ENCODE results near the gene SAMD14. TPM values are rescaled to one million over a fixed set of nuclear protein-coding genes. Genes with fewer than 3 reads are reported as not detected.

Gene SAMD14
- total RNA-seq, result 8.8 TPM

DNA sequence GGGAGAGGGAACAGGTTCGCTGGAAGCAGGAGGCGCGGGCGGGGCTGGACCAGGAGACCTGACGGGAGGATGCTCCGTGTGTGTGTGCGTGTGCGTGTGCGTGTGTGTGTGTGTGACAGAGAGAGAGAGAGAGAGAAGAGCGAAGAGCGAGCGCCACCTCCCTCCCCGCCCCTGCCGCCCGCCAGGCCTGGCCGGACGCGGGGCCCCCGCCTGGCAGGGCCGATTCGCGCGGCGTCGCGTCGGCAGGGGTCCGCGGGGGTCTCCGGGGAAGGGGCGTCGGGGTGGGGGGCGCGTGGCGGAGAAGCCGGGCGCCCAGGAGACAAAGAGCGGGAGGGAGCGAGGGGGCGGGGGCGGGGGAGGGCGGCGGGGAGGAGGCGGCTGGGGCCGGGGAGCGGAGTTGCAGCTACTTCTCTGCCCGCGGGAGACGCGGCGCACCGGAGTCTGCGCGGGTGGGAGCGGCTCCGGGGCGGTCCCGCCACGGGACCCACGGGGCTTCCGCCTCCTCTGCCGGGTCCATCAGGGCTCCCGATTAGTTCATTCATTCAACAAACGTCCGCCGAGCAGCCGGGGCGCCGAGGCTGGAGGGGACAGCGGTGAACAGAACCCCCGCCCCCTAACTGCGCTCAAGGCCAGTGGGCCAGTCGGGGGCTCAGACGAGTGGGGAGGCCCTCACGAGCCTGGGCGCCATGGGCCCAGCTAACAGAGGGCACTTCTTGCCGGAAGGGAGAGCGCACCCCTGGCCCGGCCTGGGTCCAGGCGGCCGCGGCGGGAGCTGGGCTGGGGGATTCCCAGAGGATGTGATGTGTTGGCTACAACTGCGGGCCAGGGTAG, at the start of gene SAMD14:
Gene SAMD14 (minus strand): TSS at position 433 of the 831 bp plus-strand sequence. CDS start 5,201 bp downstream, outside the sequence.
- no peak for DNase-seq (ENCODE audit: low spot score)

DNA sequence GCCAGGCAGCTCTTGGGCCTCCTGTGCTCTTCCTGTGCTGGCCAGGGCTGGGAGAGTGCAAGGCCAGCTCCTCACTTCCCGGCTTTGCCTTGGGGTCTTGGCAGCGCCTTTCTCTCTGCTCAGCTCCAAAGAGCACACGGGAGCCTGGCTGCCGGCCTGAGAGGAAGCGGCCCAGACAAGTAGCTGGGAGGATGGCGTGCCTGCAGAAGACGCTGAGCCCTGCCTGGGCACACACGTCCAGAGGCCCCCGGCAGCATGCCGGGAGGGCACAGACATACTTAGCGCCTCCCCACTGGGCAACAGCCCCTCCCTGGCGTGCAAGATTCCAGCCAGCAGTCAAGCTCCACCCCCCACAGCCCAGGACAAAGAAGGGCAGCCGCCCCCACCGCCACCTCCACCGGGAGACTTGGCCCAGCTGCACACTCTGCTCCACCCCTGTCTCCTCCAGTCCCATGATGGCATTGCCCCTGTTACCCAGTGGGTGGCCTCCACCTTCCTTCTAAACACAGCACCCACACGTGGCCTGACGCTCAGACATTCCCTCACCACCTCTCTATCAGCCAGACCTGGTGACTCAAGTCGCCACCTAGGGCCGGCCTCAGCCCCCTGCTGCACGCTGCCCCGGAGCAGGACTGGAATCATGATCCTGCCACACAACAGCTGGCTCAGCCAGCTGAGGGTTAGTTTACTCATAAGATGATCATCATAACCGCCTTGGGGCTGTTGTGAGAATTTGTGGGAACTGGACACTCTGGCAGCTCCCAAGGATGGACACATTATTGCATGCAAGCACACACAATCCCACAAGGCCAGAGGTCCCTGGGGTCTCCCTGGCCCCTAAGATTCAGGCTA, 48.2 kb upstream of the SAMD14 start:
- peak; percentile 79 for DNase-seq (ENCODE audit: low spot score)

DNA sequence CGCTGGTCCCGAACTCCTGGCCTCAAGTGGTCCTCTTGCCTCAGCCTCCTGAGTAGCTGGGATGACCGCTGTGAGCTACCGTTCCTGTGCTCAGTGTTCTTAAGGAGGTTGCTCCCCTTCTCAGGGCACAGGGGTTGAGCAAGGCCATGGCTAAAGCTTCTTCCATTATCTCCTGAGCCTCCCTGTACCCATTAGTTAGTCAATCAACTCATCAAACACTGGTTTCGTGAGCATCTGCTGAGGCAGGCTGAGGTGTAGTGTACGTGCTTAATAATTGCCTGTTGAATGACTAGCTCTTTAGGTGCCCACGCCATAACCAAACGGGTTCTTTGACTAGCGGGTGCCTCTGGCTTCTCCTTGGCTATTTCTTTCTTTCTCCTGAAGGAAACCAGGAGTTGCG, 47.5 kb upstream of the SAMD14 start:
- DNase-seq (ENCODE audit: low spot score), result no peak

DNA sequence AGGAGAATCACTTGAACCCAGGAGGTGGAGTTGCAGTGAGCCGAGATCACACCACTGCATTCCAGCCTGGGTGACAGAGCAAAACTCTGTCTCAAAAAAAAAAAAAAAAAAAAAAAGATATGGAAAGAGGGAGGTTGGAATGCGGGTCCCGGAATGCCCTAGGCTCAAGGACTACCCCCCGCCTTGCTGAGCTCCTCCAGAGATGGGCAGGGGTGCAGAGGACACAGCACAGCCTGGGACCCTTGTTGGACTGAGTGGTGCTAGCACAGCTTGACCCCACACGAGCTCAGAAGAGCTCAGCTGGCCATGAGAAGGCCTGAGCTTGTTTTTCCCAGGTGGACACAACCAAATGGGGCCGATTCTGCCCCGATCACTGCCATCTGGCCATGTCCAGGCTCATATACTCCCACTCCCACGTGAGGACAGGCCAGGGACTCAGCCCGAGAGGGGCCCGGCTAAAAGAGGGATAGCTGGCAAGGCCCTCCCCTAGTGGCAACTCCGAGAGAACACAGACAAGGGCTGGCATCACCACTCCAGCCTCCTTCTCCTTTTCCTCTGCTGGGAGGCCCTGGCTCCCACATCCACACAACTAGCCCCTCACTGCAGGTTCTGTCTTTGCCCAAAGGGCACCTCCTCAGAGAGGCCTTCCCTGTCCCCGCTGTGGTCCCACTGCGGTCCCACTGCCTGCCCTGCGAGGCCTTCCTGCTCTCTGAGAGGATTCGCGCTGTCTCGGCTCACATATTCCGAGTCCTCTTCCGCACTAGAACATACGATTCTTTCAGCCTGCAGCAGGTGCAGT, 46.8 kb upstream of the SAMD14 start:
- DNase-seq (ENCODE audit: low spot score), result no peak

DNA sequence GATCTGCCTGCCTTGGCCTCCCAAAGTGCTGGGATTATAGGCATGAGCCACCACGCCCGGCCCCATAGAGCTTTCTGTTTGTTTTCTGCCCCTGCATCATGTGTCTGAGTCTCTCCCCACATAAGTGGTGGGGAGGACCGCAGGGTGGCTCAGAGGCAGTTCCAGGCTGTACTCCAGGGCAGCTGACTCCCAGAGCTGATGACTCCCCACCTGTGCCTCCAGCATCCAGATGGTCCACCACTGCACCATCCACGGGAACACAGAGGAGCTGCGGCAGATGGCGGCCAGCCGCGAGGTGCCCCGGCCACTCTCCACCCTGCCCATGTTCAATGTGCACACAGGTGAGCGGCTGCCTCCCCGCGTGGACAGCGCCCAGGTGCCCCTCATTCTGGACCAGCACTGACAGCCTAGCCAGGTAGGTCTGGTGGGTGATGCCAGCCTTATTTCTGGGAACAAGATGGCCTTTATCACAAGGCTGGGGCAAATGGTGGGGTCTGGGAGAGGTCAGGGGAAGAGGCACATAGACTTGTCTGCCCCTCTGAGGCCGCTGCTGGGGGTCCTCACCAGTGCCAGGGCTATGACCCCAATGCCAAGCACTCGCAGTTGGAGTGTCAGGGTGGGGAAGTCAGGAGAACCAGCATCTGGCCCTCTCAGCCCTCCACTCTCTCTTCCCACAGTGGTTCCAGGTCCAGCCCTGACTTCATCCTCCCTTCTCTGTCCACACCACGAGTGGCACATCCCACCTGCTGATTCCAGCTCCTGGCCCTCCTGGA, 45.3 kb upstream of the SAMD14 start:
- DNase-seq (ENCODE audit: low spot score), result no peak

DNA sequence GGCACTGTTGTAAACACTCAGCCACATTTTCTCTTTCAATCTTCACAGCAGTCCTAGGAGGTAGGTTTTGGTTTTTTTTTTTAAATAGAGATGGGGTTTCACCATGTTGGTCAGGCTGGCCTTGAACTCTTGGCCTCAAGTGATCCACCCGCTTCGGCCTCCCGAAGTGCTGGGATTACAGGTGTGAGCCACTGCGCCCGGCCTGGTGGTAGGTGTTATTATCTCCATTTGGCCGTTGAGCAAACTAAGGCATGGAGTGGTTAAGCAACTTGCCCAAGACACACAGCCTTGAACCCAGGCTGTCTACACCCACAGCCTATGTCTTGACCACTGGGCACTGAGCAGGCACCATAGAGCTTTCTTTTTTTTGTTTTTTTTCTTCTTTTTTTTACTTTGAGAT, 44.5 kb upstream of the SAMD14 start:
- no peak for DNase-seq (ENCODE audit: low spot score)

DNA sequence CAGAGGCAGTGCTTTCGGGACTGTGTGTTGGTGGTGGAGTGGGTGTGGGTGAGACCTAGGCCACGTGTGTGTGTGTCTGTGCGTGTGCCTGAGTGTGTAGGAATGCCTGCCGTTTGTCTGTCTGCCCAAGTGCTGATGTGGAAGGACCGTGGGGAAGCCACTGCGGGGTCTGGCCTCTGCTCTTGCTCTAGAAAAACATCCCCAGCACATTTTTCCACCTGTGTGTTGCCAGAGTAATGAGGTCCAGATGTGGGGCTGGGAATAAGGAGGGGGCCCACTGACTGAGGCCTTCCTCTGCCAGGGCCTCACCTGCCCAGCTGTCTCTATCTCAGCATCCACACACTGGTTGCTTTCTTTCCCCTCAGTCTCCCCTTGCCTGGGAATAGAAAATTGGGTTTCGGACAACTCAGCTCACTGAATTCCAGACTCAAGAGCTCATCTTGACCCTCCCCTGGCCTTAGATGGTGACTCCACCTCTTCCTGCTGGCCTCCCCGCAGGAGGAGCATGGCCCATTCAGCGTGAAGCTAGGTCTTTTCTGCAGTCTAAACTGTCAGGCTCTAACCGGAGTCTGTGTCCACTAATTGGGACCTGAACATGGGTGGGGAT, 43.5 kb upstream of the SAMD14 start:
- peak; percentile 35 for DNase-seq (ENCODE audit: low spot score)

DNA sequence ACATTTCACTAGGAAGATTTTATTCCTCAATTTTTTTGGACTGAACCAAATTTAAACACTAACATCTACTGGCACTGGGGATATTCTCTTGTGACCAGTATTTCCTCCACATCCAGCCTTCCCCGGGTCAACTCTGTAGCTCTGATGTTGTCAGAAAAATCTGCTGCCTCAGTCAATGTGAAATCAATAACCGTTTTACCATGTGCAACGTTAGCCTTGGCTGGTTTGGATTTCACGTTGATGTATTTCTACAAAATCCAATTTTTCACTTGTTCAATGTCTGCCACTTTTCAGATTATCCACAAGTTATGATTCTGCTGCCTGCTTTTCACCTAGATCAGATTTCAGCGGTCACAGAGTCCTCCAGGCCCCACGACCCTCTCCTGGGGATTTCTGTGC, 43.0 kb upstream of the SAMD14 start:
- DNase-seq (ENCODE audit: low spot score), result no peak

DNA sequence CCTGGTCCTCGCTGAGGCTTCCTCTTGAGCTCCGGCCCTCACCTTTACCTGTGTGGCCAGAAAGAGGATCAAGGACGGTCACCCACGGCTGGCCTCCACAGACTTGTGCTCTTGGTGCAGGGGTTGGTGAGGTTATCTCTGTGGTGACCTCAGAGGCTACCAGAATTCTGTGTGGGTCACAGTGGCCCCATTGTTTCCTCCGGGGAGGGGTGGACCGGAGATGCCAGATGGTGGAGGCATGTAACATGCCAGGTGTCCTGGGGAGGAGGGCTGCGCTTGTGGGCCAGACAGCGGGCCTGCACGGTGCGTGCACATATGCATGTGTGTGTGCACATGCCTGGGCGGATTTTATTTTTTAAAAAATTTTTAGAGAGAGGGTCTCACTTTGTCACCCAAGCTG, 42.2 kb upstream of the SAMD14 start:
- DNase-seq (ENCODE audit: low spot score), result no peak

DNA sequence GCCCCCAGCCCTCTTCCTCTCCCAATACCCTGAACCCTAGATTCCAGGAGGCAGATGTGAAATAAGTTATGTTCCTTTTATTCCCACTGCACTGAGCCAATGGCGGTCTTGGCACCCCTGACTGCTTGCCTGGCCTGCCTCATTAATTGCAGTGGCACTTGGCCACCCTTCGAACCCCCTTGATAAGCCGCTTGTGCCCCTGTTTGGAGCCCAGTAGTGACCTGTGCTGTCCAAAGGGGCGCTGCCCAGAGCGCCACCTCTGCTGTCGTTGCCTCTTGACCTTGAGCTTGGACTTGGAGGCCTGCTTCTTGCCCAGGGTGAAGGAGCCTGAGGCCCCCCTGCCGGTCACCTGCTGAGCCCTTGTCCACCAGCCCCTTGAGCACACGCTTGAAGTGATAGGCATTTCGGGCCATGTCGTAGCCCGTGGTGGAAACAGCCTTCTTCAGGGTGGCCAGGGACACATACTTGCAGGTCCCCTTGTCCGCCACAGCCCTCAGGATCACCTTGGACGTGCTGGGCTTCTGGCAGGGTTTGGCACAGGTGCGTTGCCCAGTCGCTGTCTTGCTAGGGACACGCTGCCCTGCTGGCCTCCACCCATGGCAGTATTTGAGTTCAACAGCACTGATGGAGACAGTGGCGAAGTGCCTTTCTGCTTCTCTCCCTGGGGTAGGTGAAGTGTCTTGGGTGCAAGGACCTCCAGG, 41.6 kb upstream of the SAMD14 start:
- no peak for DNase-seq (ENCODE audit: low spot score)

DNA sequence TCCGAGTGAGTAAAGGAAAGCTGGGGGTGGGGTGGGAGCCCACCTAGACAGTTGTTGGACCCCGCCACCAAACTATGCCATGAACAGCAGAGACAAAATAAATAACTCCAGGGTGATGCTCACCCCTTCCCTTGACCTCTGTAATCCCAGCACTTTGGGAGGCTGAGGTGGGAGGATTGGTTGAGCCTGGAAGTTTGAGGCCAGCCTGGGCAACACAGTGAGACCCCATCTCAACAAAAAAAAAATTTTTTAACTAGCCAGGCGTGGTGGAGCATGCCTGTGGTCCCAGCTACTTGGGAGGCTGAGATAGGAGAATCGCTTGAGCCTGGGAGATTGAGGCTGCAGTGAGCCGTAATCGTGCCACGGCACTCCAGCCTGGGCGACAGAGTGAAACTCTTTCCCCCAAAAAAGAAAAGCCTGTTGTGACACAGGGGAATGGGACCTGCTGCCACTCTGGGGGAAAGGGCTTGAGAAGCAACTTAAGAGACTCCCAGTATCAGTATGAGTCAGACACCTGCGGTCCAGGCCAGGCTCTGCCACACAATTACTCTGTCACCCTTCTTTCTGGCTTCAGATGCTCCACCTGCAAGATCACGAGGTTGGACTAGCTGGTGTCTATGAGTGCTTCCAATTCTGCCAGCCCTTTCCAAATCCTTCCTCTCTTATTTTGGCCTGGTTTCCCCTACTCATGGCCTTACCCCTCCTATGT, 40.9 kb upstream of the SAMD14 start:
- no peak for DNase-seq (ENCODE audit: low spot score)

DNA sequence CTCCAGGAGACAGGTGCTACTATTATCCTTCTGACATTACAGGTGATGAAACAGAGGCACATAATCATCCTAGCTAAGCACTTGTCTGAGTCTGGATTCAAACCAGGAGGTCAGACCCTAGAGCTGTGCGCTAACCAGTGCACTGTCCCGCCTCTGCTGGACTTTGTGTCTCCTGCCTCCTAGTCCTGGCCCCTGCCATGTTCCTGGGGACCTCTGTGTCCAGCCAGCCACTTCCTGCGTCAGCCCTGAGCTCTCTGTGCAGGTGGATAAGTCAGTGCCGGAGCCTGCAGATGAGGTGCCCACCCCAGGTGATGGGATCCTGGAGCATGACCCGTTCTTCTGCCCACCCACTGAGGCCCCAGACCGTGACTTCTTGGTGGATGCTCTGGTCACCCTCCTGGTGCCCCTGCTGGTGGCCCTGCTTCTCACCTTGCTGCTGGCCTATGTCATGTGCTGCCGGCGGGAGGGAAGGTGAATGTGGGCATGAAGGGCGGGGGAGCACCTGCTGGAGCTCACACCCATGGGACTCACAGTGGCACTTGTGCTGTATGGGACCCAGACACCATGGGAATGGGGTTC, 40.0 kb upstream of the SAMD14 start:
- DNase-seq (ENCODE audit: low spot score), result no peak

DNA sequence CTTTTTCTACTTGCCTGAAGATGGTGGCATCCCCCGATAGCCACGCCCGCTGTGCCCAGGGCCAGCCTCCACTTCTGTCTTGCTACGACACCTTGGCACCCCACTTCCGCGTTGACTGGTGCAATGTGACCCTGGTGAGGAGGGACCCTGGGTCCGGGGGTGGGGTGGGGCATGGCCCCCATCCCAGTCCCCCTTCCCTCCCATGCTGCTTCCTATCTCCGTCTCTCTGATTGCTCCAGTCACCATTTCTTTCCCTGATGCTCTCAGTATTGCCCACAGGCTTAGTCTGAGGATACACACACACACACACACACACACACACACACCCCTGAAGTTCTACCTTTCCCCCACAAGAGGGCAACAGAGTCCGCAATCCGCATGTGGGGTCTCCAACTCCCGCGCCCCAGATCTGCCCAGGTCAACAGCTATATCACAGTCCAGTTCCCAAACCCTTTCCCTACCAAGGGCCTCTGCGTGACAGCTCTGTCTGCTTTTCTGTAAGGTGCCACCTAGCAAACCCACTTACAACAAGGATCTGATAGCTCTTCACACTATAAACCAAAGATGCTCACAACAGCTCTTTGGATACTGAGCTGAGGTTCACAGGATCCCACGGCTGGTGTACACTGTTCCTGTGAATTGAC, 39.3 kb upstream of the SAMD14 start:
- peak; percentile 60 for DNase-seq (ENCODE audit: low spot score)

DNA sequence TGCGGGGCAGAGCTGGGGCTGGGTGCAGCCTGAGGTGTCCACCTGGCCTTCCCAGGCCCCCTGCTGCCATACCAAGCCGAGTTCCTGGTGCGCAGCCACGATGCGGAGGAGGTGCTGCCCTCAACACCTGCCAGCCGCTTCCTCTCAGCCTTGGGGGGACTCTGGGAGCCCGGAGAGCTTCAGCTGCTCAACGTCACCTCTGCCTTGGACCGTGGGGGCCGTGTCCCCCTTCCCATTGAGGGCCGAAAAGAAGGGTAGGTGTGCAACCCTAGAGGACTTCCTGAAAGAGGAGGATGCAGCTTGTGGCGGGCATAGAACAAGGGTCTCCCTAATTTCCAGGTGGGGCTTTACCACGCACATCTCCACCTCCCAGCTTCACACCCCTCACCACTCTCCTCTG, 38.4 kb upstream of the SAMD14 start:
- no peak for DNase-seq (ENCODE audit: low spot score)

DNA sequence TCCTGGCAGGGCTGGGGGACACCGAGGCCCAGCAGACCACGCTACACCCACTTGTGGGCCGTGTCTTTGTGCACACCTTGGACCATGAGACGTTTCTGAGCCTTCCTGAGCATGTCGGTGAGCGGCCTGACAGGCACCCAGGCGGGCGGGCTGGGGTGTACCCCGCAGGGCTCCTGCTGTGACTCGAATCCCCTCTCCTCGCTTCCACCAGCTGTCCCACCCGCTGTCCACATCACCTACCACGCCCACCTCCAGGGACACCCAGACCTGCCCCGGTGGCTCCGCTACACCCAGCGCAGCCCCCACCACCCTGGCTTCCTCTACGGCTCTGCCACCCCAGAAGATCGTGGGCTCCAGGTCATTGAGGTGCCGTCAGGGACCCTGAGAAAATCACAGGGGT, 37.4 kb upstream of the SAMD14 start:
- DNase-seq (ENCODE audit: low spot score), result no peak

DNA sequence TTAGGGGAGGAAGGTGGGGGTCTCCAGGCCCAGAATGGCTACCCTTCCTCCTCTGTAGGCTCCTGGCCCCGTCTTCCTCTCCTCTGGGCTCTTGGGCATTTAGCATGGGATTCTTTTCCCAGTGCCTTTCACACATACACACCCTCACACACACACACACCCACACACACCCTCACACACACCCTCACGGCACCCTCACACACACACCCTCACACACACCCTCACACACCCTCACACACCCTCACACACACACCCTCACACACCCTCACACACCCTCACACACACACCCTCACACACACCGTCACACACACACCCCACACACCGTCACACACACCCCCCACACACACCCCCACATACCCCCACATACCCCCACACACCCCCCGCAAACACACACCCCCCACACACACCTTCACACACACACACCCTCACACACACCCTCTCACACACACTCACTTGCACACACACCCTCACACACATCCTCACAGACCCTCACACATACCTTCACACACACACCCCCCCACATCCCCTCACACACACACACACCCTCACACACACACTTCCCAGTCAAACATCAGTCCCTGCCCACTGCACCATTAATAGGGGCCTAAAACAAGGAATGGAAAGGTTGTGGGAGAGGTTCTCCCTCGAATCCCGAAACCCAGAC, 36.7 kb upstream of the SAMD14 start:
- DNase-seq (ENCODE audit: low spot score), result no peak

DNA sequence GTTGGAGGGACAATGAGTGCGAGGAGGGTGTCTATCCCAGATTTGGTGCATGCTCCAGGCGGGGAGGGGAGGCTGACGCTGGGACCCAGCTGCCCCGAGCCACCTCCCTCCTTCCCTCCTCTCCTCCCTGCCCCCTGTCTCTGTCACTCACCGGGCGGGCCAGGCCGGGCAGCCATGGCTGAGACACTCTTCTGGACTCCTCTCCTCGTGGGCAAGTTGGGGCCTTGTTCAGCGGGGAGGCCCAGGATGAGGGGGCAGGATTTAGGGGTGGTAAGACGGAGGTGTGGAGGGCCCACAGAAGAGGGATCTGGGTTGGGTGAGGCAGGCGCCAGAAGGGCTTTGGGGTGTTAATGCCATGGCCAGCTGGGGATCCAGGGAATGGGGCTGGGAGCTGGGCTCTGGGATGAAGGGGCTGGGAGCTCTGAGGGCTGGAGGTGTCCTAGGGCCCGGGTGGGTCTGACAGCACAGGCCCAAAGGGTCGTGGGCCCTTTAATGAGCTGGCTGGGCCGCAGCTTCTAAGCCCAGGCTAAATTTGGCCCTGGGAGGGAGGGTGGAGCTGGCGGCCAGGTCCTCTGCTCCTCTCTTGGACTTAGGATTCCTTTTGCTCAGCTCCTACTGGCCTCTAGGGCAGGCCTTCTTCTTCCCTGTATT, 36.0 kb upstream of the SAMD14 start, which contains the start of gene SGCA:
Gene SGCA (plus strand): TSS at position 139 of the 651 bp plus-strand sequence. CDS start 36 bp downstream, at position 175.
- DNase-seq (ENCODE audit: low spot score), result no peak

DNA sequence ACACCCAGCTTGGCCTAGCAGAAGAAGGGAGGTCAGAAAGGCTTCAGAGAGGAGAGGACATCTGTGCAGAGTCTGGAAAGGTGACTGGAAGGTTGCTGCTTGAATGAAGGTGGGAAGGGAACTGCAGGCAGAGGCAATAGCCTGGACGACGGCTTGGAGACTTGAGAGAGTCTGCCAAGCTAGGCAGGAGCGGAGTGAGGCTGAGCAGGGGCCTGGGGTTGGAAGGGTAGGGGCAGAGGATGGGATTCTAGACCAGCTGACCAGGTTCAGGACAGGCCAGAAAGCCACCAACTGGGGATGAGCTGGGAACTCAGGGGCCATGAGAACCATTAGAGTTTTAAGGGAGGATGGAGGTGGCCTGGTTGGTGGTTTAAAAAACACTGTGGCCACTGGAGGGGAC, 35.5 kb upstream of the SAMD14 start:
- DNase-seq (ENCODE audit: low spot score), result no peak

Data from mucosa of gallbladder (tissue), 1 donor.